Subcutaneous abdominal adipose tissue (tissue), 5 donors: ENCODE results near the gene GPX2.

ENCODE experiments used
- H3K27ac ChIP-seq: one replicate; pipeline ENCODE4 v1.7.0; 2013; ENCODE audit warnings: low read depth, mild to moderate bottlenecking, inconsistent platforms, low read length, moderate library complexity
- H3K27me3 ChIP-seq, 5 donors: one replicate each; pipeline ENCODE4 v1.7.0; 2013; ENCODE audit warnings: low read length in 5 of 5, inconsistent platforms in 1 of 5; ENCODE audit not compliant: control insufficient read depth in 5 of 5, insufficient read depth in 4 of 5
- H3K36me3 ChIP-seq, 5 donors: one replicate each; pipeline ENCODE4 v1.7.0; 2013; ENCODE audit warnings: low read length in 5 of 5; ENCODE audit not compliant: control insufficient read depth in 5 of 5, insufficient read depth in 5 of 5
- H3K4me1 ChIP-seq, 5 donors: one replicate each; pipeline ENCODE4 v1.7.0; 2013; ENCODE audit warnings: low read length in 5 of 5, mild to moderate bottlenecking in 3 of 5, moderate library complexity in 1 of 5; ENCODE audit not compliant: control insufficient read depth in 5 of 5, insufficient read depth in 5 of 5
- H3K4me3 ChIP-seq, 5 donors: one replicate each; pipeline ENCODE4 v1.7.0; 2013; ENCODE audit warnings: low read length in 5 of 5, low read depth in 1 of 5
- H3K9ac ChIP-seq, 5 donors: one replicate each; pipeline ENCODE4 v1.7.0; 2013; ENCODE audit warnings: low read length in 5 of 5, mild to moderate bottlenecking in 4 of 5, moderate library complexity in 3 of 5
- H3K9me3 ChIP-seq, 5 donors: one replicate each; pipeline ENCODE4 v1.7.0; 2013; ENCODE audit warnings: low read length in 5 of 5; ENCODE audit not compliant: control insufficient read depth in 5 of 5
- donor health status: healthy.
- donor health status: healthy.
- donor health status: healthy.
- donor health status: healthy.
- donor health status: healthy.

GPX2 gene

GRCh38 chr14:64952598-64953309 is 10.2 kb upstream of the GPX2 start:
- H3K4me3 ChIP-seq, result no peak overlapping the region
- H3K27me3 ChIP-seq, result no peaks in the 10 kb centered on the region
- peaks cover 0 to 6% (median 0%) of the 10 kb centered on the region in 5 donors for H3K4me1 ChIP-seq
- no peak overlapping the region for H3K27ac ChIP-seq
- H3K9me3 ChIP-seq, result no peaks in the 10 kb centered on the region
- H3K36me3 ChIP-seq, result peaks cover 0 to 32% (median 7%) of the 10 kb centered on the region in 5 donors
- H3K9ac ChIP-seq, result no peak overlapping the region

- peaks cover 0 to 34% (median 7%) of the 10 kb centered on the region in 5 donors for H3K36me3 ChIP-seq
- H3K9me3 ChIP-seq, result no peaks in the 10 kb centered on the region
- no peak overlapping the region for H3K4me3 ChIP-seq
- H3K4me1 ChIP-seq, result no peaks in the 10 kb centered on the region
- no peaks in the 10 kb centered on the region for H3K27me3 ChIP-seq
- no peak overlapping the region for H3K9ac ChIP-seq
- H3K27ac ChIP-seq, result no peak overlapping the region
Measured at GRCh38 chr14:64951724-64952123, 9.2 kb upstream of the GPX2 start.

- Histone ChIP-seq H3K27ac (no peak overlapping the region), H3K27me3 (no peaks in the 10 kb centered on the region), H3K4me3 (no peak overlapping the region), H3K9ac (no peak overlapping the region), H3K9me3 (no peaks in the 10 kb centered on the region), H3K36me3 (peaks cover 0 to 35% (median 7%) of the 10 kb centered on the region in 5 donors), H3K4me1 (no peaks in the 10 kb centered on the region)
Measured at GRCh38 chr14:64951291-64951690, 8.7 kb upstream of the GPX2 start.

GRCh38 chr14:64950889-64951288 is 8.3 kb upstream of the GPX2 start:
- Histone ChIP-seq H3K27ac (no peak overlapping the region), H3K9me3 (no peaks in the 10 kb centered on the region), H3K27me3 (no peaks in the 10 kb centered on the region), H3K4me3 (no peak overlapping the region), H3K36me3 (peaks cover 0 to 39% (median 7%) of the 10 kb centered on the region in 5 donors), H3K9ac (no peak overlapping the region), H3K4me1 (no peaks in the 10 kb centered on the region)

- H3K4me1 ChIP-seq, result peaks cover 0 to 3% (median 0%) of the 10 kb centered on the region in 5 donors
- H3K36me3 ChIP-seq, result peaks cover 0 to 38% (median 14%) of the 10 kb centered on the region in 5 donors
- no peak overlapping the region for H3K4me3 ChIP-seq
- H3K9ac ChIP-seq, result no peak overlapping the region
- no peak overlapping the region for H3K27ac ChIP-seq
- H3K27me3 ChIP-seq, result no peaks in the 10 kb centered on the region
- no peaks in the 10 kb centered on the region for H3K9me3 ChIP-seq
Measured at GRCh38 chr14:64948612-64949210, 6.2 kb upstream of the GPX2 start.

- Histone ChIP-seq H3K27ac (no peak overlapping the region), H3K27me3 (no peaks in the 10 kb centered on the region), H3K36me3 (peaks cover 0 to 41% (median 19%) of the 10 kb centered on the region in 5 donors), H3K9me3 (no peaks in the 10 kb centered on the region), H3K4me1 (peaks cover 0 to 3% (median 0%) of the 10 kb centered on the region in 5 donors), H3K9ac (no peak overlapping the region), H3K4me3 (no peak overlapping the region)
Measured at GRCh38 chr14:64947710-64948611, 5.4 kb upstream of the GPX2 start.

- H3K36me3 ChIP-seq, result peaks cover 0 to 47% (median 19%) of the 10 kb centered on the region in 5 donors
- H3K27ac ChIP-seq, result no peak overlapping the region
- H3K4me3 ChIP-seq, result no peak overlapping the region
Measured at GRCh38 chr14:64946310-64947045, 3.9 kb upstream of the GPX2 start.

GRCh38 chr14:64945431-64946178 is 3.1 kb upstream of the GPX2 start:
- Histone ChIP-seq H3K36me3 (peaks cover 0 to 51% (median 21%) of the 10 kb centered on the region in 5 donors), H3K9me3 (no peaks in the 10 kb centered on the region), H3K4me1 (peaks cover 0 to 3% (median 0%) of the 10 kb centered on the region in 5 donors), H3K4me3 (no peak overlapping the region), H3K27me3 (no peaks in the 10 kb centered on the region), H3K27ac (no peak overlapping the region), H3K9ac (no peak overlapping the region)

More at GRCh38 chr14:64946310-64947045, 3.9 kb upstream of the GPX2 start:
- Histone ChIP-seq H3K27me3 (no peaks in the 10 kb centered on the region), H3K9me3 (no peaks in the 10 kb centered on the region), H3K4me1 (peaks cover 0 to 3% (median 0%) of the 10 kb centered on the region in 5 donors), H3K9ac (no peak overlapping the region)

- H3K9me3 ChIP-seq, result no peaks in the 10 kb centered on the region
- no peak overlapping the region for H3K4me3 ChIP-seq
- H3K4me1 ChIP-seq, result peaks cover 0 to 3% (median 0%) of the 10 kb centered on the region in 5 donors
- H3K9ac ChIP-seq, result no peak overlapping the region
- H3K27ac ChIP-seq, result no peak overlapping the region
- peaks cover 4 to 51% (median 27%) of the 10 kb centered on the region in 5 donors for H3K36me3 ChIP-seq
- no peaks in the 10 kb centered on the region for H3K27me3 ChIP-seq
Measured at GRCh38 chr14:64944861-64945260, 2.3 kb upstream of the GPX2 start.
